Cerebellar nuclear complex (tissue), 1 donor: Measurements from ENCODE around the gene CNTN4.
A peak's percentile ranks its signal among the peaks of the same experiment; 100 is the strongest.
"Not testable (repeated sequence)": the region's sequence is repeated elsewhere in the genome, so short reads cannot be mapped to it uniquely, and the experiment has no call there.

ENCODE experiments used
- DNase-seq, 2 experiments: peaks; one replicate each; lab custom pipeline; 2025; lab: John Stamatoyannopoulos, UW

CNTN4 gene

GRCh38 chr3:2802429-2802828 is 703.8 kb downstream of the CNTN4 start:
- no peak for DNase-seq

- no peak for DNase-seq
These were observed 708.8 kb downstream of the CNTN4 start for GRCh38 chr3:2807514-2807913.

GRCh38 chr3:2810723-2811122 is 712.1 kb downstream of the CNTN4 start:
- DNase-seq, result no peak

GRCh38 chr3:2819571-2819970 is 720.9 kb downstream of the CNTN4 start:
- peak in 1 of 2 experiments; percentile 15 for DNase-seq

GRCh38 chr3:2820982-2821381 is 722.3 kb downstream of the CNTN4 start:
- DNase-seq, result not testable (repeated sequence)

- DNase-seq, result peak in 1 of 2 experiments; percentile 48
These were observed 723.9 kb downstream of the CNTN4 start for GRCh38 chr3:2822611-2823010.

GRCh38 chr3:2823031-2823430 is 724.4 kb downstream of the CNTN4 start:
- DNase-seq, result peak; percentile 63 to 80

GRCh38 chr3:2823437-2824211 is 725.0 kb downstream of the CNTN4 start:
- no peak for DNase-seq

- DNase-seq, result peak; percentile 20 to 44
These were observed 727.4 kb downstream of the CNTN4 start for GRCh38 chr3:2826036-2826435.

- no peak for DNase-seq
These were observed 727.8 kb downstream of the CNTN4 start for GRCh38 chr3:2826453-2826852.

- no peak for DNase-seq
These were observed 738.6 kb downstream of the CNTN4 start for GRCh38 chr3:2837239-2837638.

GRCh38 chr3:2837910-2838309 is 739.2 kb downstream of the CNTN4 start:
- no peak for DNase-seq

GRCh38 chr3:2838546-2839157 is 740.0 kb downstream of the CNTN4 start:
- no peak for DNase-seq

GRCh38 chr3:2839876-2840275 is 741.2 kb downstream of the CNTN4 start:
- DNase-seq, result no peak

- DNase-seq, result no peak
These were observed 748.6 kb downstream of the CNTN4 start for GRCh38 chr3:2847062-2847841.

GRCh38 chr3:2849092-2849491 is 750.4 kb downstream of the CNTN4 start:
- no peak for DNase-seq

- no peak for DNase-seq
These were observed 752.0 kb downstream of the CNTN4 start for GRCh38 chr3:2850701-2851100.

- no peak for DNase-seq
These were observed 752.7 kb downstream of the CNTN4 start for GRCh38 chr3:2851361-2851760.

GRCh38 chr3:2851835-2852234 is 753.2 kb downstream of the CNTN4 start:
- no peak for DNase-seq

GRCh38 chr3:2853651-2854050 is 755.0 kb downstream of the CNTN4 start:
- DNase-seq, result no peak

- DNase-seq, result no peak
These were observed 757.8 kb downstream of the CNTN4 start for GRCh38 chr3:2856138-2857133.

- no peak for DNase-seq
These were observed 762.0 kb downstream of the CNTN4 start for GRCh38 chr3:2860626-2861025.
